Measurements from ENCODE around the gene POU2F2.
"Not testable (repeated sequence)": the region's sequence is repeated elsewhere in the genome, so short reads cannot be mapped to it uniquely, and the experiment has no call there.

The POU2F2 gene

GRCh38 chr19:42065051-42065450, 67.2 kb downstream of the POU2F2 start:
- no peak for DNase-seq (ENCODE audit: low read depth in 4 of 4, low spot score in 1 of 4)

- no peak for DNase-seq (ENCODE audit: low read depth in 4 of 4, low spot score in 1 of 4)
Observed at GRCh38 chr19:42064432-42064831, 67.8 kb downstream of the POU2F2 start.

- no peak for DNase-seq (ENCODE audit: low read depth in 4 of 4, low spot score in 1 of 4)
Observed at GRCh38 chr19:42062381-42062780, 69.9 kb downstream of the POU2F2 start.

- DNase-seq (ENCODE audit: low read depth in 4 of 4, low spot score in 1 of 4): no peak
Observed at GRCh38 chr19:42060117-42060516, 72.1 kb downstream of the POU2F2 start.

- no peak for DNase-seq (ENCODE audit: low read depth in 4 of 4, low spot score in 1 of 4)
Observed at GRCh38 chr19:42059196-42059595, 73.0 kb downstream of the POU2F2 start.

- DNase-seq (ENCODE audit: low read depth in 4 of 4, low spot score in 1 of 4): no peak
Observed at GRCh38 chr19:42057846-42058245, 74.4 kb downstream of the POU2F2 start.

- no peak for DNase-seq (ENCODE audit: low read depth in 4 of 4, low spot score in 1 of 4)
Observed at GRCh38 chr19:42054205-42054604, 78.0 kb downstream of the POU2F2 start.

- DNase-seq (ENCODE audit: low read depth in 4 of 4, low spot score in 1 of 4): no peak
Observed at GRCh38 chr19:42053037-42053935, 79.0 kb downstream of the POU2F2 start.

- no peak for DNase-seq (ENCODE audit: low read depth in 4 of 4, low spot score in 1 of 4)
Observed at GRCh38 chr19:42052241-42052863, 79.9 kb downstream of the POU2F2 start.

GRCh38 chr19:42051166-42052115, 80.8 kb downstream of the POU2F2 start:
- DNase-seq (ENCODE audit: low read depth in 4 of 4, low spot score in 1 of 4): peak in 1 of 4 experiments; percentile 28

- no peak for DNase-seq (ENCODE audit: low read depth in 4 of 4, low spot score in 1 of 4)
Observed at GRCh38 chr19:42048992-42049391, 83.3 kb downstream of the POU2F2 start.

GRCh38 chr19:42045575-42045974, 86.7 kb downstream of the POU2F2 start:
- no peak for DNase-seq (ENCODE audit: low read depth in 4 of 4, low spot score in 1 of 4)

GRCh38 chr19:42042455-42043170, 89.6 kb downstream of the POU2F2 start:
- no peak for DNase-seq (ENCODE audit: low read depth in 4 of 4, low spot score in 1 of 4)

GRCh38 chr19:42040491-42040890, 91.8 kb downstream of the POU2F2 start:
- DNase-seq (ENCODE audit: low read depth in 4 of 4, low spot score in 1 of 4): not testable (repeated sequence)

GRCh38 chr19:42040031-42040430, 92.2 kb downstream of the POU2F2 start:
- DNase-seq (ENCODE audit: low read depth in 4 of 4, low spot score in 1 of 4): no peak

- no peak for DNase-seq (ENCODE audit: low read depth in 4 of 4, low spot score in 1 of 4)
Observed at GRCh38 chr19:42038666-42039065, 93.6 kb downstream of the POU2F2 start.

- no peak for DNase-seq (ENCODE audit: low read depth in 4 of 4, low spot score in 1 of 4)
Observed at GRCh38 chr19:42037649-42038048, 94.6 kb downstream of the POU2F2 start.

All from stimulated activated CD4-positive, alpha-beta T cell treated with anti-CD3 and anti-CD28 coated beads, Interleukin-1b, Interleukin-23, amount 100 ng/mL, for 24 hours (primary cell).